Stimulated activated CD4-positive, alpha-beta T cell treated with anti-CD3 and anti-CD28 coated beads, Interleukin-1b, Interleukin-23, amount 100 ng/mL, for 24 hours (primary cell): ENCODE results near the gene ANLN.
A peak's percentile ranks its signal among the peaks of the same experiment; 100 is the strongest.
"Not testable (repeated sequence)": the region's sequence is repeated elsewhere in the genome, so short reads cannot be mapped to it uniquely, and the experiment has no call there.

ENCODE experiments used
- DNase-seq, 4 experiments: peaks; one replicate each; pipeline ENCODE4 v3.0.0-alpha.2; 2020; ENCODE audit warnings: low read depth in 4 of 4, low spot score in 1 of 4

Gene ANLN

DNA sequence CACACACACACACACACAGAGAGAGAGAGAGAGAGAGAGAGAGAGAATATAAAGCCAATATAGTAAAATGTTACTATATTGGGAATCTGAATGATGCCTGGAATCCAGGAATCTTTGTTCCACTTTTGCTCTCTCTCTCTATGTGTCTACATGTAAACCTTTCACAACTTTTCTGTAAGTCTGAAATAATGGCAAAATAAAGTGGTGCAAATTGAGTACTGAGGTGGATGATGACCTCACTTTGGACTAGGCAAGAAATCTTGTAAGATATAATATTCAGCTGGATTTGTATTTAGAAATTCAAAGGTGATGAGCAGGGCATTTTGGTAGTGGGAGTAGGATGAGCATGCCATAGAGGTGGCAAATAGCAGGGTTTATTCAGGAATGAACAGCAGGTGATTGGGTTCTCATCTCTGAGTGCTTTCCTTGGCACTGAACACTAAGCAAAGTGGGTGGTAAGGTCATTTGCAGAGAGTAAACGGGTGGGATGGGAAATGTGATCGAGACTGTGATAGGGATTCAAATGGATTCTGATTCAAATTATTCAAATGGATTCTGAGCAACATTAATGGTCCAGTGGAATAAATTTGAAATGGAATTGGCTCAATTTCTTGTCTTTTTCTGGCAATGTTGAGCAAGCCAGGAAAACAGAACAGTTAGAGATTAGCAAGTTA lies 9.7 kb upstream of the ANLN start:
- DNase-seq = no peak

DNA sequence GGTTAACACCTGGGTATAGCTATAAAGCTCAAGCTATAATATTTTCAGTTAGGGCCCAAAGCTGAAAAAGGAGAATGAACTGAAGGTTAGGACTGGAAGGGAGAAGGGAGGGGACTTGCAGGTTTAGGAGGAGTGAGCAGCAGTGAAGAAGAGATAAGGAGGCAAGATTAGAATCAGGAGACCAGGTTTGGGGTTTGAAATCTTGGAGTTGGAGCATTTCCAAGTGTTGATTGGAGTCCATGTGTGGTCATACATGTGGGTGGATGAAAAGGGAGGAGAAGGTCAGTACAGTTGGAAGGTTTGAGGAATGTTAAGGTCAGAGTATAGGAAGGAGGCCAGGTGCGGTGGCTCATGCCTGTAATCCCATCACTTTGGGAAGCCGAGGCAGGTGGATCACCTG lies 8.6 kb upstream of the ANLN start:
- DNase-seq = no peak

DNA sequence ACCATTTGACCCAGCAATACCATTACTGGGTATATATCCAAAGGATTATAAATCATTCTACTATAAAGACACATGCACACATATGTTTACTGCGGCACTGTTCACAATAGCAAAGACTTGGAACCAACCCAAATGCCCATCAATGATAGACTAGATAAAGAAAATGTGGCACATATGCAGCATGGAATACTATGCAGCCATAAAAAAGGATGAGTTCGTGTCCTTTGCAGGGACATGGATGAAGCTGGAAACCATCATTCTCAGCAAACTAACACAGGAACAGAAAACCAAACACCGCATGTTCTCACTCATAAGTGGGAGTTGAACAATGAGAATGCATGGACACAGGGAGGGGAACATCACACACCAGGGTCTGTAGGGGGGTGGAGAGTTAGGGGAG lies 6.4 kb upstream of the ANLN start:
- not testable (repeated sequence) for DNase-seq

DNA sequence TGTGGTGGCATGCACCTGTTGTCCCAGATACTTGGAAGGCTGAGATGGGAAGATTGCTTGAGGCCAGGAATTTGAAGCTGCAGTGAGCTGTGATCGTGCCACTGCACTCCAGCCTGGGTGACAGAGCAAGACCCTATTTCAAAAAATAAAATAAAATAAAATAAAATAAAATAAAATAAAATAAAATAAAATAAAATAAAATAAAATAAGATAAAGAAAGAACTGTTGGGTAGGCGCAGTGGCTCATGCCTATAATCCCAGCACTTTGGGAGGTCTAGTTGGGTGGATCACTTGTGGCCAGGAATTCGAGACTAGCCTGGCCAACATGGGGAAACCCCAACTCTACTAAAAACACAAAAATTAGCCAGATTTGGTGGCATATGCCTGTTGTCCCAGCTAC lies 4.0 kb upstream of the ANLN start:
- DNase-seq = not testable (repeated sequence)

DNA sequence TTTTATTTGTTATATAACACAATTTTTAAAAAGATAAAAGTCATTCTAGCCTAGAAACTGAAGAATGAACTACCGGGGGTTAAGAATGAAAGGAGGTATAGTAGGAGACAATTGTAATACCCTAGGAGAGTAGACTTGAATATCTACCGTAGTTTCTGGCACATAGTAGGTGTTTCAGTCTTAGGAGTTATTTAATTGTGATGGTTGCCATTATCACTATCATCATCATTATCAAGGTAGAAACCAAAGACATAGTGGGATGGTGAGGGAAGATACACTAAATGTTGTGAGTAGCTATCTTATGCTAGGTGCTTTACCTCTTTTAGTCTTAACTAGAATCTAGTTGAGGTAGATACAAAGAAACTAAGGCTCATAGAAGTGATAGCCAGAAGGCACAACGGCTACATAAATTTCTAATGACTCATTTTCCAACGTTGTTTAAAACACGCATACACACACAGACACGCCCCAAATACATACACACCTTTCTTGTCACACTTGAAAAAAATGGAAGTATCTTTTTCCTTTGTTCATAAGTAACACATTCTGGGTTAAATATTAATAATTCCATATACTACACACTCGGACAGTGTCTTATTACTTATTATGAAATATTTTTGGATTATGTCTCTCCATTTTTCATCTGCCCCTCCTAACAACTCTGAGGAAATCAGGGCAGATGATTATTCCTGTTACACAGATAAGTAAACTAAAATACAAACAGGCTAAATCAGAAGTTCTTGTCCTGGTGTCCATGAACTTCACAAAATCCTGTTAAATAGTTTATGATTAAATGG lies 2.0 kb upstream of the ANLN start:
- DNase-seq = no peak

DNA sequence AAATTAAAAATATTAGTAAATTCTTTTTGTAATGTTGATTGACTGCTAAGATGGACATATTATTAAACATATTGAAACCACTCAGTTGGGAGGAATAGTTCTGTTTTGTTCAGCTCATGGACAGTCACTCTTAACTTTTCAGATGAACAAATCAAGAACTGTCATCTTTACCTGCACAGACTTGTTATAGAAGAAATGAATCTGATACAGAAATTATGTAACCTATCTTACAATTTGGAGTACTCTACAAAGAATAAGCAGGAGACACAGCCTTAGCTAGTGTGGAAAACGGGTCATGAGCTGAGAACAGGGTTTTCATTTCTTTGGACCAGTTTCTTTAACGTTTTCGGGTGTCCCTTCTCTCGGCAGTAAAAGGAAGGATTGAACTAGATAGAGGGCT lies 1.2 kb upstream of the ANLN start:
- no peak for DNase-seq

DNA sequence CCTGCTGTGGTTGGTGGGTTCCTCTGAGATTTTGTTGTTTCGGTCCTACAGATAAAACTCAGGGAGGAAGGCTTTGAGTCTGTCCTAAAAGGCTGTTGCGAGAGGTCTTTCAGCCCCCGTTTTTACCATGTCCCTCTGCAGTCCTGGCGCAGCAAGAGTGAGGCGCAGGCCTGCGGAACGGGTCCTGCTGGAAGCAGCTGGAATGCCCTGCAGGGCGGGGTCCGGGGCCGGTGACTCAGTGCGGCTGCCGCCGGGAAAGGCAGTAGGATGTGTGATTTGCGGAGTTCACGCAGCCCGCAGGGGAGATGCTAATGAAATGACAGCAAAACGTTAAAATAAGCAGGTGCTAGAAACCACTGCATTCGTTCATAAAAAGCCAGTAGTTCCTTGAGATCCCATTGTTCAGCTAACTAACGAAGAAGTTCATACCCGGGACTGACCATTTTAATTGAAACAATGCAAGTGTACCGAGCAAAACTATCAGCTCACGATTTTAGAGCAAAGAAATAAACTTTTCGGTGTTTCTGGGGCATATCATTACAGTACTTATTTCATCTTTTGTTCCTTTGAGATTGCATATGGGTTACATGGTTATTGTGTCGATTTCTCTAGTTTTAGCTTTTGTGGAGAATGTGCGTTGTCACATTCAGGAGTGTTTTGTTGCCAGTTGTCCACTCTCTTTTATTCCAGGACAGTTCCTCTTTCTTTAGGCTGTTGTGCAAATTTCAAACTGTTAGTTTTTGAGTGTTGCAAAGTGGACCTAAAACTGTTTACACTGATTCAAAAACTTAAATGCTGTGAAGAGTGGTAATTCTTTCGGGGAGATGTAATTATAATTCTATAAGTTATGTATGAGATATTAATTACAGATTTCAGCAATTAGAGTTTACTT lies 783 bp downstream of the ANLN start:
- peak in 3 of 4 experiments; percentile 15 to 63 (median 41) for DNase-seq

DNA sequence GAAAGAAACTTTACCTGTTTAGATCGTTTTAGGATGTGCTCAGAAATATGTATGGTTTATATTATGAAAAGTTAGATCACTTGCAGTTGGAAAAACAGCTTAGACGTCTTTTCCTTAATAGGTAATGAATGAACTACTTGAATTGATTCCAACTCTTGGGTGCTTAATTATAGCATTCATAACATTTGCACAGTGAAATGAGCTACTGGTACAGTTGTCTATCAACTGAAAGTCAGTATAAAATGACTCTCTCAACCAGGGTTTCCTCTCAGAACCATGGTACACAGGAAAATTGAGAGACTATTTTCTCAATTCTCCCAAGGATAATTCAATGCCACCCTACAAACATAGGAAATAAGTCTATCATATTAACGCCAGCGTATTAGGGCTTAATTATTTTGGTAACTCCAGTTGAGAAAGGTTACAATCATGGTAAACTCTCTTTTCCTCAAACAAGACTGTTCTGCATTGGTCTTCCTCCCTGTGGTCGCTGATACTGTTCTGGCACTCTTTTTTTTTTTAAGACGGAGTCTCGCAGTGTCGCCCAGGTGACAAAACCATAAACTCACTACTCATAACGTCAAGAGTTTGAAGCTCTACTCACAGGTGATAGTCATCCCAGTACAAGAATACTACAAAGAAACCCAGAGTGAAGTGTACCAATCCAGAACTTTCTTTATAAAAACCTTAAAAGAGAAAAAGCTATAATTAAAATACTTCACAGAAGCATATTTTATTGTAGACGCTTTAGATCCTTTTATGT lies 2.0 kb downstream of the ANLN start:
- DNase-seq = no peak

DNA sequence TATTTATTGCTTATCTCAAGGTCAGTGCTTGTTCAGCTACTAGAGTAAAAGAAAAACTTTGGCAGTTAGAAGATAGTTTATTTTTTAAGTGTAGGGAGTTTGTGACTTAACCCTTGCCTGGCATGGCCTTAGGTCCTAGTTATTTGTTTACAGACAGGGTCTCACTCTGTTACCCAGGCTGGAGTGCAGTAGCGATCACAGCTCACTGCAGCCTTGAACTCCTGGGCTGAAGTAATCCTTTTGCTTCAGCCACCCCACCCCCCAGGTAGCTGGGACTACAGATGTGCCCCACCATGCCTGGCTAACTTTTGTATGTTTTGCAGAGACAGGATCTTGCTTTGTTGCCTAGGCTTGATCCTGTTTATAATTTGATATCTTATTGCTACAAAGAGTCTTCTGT lies 4.2 kb downstream of the ANLN start:
- no peak for DNase-seq

DNA sequence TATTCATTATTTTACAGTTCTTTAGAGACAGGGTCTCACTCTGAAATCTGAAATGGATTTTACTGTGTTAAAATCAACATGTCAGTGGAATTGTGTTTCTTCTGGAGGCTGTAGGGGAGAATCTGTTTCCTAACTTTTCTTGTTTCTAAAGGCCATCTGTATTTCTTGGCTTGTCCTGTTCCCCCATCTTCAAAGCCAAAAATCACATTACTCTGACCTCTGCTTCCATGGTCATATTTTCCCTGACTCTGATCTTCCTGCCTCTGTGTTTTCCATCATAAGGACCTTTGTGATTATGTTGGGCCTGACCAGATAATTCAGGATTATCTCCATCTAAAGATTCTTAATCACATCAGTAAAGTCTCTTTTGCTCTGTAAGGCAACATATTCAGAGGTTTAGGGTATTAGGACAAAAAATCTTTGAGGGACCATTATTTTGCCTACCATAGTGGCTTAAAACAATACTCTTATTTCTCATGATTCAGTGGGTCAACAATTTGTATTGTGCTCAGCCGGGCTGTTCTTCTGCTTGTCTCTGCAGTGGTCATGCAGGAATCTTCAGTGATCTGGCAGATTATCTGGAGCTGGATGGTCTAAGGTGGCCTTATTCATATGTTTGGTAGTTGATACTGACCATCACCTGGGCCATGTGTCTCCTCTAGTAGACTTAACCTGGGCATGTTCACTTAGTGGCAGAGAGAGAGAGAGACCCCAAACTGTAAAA lies 5.7 kb downstream of the ANLN start:
- no peak for DNase-seq

DNA sequence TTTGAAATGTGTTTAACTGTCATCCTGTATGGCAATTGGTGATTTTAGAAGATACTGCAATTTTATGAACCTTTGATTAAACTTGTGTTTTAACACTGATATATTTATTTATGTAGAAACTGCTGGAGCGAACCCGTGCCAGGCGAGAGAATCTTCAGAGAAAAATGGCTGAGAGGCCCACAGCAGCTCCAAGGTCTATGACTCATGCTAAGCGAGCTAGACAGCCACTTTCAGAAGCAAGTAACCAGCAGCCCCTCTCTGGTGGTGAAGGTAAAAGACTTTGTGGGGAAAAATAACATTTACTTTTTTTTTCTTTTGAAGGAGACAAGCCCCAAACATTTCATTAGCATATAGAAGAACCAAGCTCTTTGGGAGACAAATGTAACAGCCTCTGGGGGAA lies 6.5 kb downstream of the ANLN start:
- no peak for DNase-seq

DNA sequence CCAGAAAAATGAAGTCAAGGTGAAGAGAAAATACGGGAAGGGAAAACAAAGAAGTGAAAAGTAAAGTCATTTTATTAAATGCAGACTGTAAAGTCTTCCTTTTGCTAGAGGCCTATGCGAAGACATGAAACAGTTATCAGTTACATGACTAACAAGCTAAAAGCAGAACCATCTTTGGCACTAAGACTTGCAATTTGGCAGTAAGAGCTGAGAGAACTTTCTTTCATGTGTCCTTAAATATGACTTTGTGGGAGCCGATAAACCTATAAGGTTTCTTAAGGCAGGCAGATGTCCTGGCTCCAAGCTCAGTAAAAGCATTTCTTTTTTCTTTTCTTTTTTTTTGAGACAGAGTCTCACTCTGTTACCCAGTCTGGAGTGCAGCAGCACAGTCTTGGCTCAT lies 10.4 kb downstream of the ANLN start:
- DNase-seq = no peak

DNA sequence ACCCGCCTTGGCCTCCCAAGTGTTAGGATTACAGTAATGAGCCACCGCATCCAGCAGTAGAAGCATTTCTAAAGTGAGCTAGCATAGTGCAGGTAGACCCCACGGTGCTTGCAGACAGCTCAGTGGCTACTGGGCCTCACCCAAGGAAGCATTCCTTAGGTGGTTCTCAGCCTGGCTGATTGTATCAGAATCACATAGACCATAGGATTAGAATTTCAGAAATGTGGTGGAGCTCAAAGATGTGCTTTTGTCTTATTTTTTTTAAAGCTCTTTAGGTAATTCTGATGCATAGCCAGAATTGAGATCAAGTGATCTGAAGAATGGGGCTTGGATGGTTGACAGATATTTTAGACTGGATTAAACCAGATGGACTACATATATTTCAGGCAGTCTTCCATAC lies 10.9 kb downstream of the ANLN start:
- no peak for DNase-seq

DNA sequence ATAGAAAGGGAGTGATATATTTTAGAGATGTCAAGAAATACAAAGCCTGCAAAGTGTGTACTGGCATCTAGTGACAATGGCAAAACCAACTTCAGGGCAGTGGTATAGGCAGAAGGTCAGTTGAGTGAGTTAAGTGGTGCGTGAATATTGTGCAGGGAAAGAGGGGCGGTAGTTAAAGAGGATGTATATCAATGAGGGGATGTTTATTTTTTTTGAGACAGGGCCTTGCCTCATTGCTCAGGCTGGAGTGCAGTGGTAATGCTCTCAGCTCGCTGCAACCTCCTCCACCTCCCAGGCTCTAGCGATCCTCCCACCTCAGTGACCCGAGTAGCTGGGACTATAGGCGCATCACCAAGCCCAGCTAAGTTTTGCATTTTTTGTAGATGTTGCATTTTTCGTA lies 13.8 kb downstream of the ANLN start:
- no peak for DNase-seq

DNA sequence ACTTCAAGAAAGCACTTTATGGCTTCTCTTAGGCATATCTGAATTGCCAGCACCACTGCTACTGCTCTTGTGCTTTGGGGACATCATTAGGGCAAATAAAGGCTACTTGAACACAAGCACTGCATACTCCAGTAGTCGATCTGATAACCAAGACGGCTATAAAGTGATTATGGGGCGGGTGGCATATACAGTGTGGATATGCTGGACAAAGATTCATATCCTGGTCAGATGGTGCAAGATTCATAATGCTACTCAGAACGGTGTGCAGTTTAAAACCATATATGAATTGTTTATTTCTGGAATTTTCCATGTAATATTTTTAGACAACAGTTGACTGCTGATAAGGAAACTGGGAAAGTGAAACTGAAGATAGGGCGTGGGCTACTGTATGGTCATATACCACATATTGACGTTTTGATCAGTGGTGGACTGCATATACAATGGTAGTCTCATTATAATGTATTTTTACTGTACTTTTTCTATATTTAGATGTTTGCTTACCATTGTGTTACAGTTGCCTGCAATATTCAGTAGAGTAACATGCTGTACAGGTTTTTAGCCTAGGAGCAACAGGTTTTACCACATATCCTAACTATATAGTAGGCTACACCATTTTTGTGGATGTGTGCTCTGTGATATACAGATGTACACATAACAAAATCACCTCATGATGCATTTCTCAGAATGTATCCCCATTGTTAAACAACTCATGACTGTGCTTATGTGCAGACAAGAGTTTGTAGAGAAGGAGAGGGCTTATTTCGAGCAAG lies 15.2 kb downstream of the ANLN start:
- DNase-seq = no peak

DNA sequence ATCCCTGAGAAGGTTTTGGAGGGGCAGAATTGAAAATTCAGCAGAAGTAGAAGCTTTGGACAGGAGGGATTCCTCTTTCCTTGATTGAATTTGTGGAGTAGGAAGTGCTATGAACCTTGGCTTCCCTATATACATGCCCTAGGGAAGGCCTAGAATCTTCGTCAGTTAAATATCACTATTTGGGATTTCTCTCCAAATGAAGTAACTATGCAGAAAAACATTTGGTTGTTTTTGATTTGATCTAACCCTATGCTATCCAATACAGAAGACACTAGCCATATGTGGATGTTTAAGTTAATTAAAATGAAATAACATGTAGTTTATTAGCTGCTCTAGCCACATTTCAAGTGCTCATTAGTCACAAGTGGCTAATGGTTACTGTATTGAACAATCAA lies 15.7 kb downstream of the ANLN start:
- no peak for DNase-seq

DNA sequence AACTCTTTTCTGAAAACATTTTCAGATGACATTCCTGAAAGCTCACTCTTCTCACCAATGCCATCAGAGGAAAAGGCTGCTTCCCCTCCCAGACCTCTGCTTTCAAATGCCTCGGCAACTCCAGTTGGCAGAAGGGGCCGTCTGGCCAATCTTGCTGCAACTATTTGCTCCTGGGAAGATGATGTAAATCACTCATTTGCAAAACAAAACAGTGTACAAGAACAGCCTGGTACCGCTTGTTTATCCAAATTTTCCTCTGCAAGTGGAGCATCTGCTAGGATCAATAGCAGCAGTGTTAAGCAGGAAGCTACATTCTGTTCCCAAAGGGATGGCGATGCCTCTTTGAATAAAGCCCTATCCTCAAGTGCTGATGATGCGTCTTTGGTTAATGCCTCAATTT lies 16.5 kb downstream of the ANLN start:
- no peak for DNase-seq

DNA sequence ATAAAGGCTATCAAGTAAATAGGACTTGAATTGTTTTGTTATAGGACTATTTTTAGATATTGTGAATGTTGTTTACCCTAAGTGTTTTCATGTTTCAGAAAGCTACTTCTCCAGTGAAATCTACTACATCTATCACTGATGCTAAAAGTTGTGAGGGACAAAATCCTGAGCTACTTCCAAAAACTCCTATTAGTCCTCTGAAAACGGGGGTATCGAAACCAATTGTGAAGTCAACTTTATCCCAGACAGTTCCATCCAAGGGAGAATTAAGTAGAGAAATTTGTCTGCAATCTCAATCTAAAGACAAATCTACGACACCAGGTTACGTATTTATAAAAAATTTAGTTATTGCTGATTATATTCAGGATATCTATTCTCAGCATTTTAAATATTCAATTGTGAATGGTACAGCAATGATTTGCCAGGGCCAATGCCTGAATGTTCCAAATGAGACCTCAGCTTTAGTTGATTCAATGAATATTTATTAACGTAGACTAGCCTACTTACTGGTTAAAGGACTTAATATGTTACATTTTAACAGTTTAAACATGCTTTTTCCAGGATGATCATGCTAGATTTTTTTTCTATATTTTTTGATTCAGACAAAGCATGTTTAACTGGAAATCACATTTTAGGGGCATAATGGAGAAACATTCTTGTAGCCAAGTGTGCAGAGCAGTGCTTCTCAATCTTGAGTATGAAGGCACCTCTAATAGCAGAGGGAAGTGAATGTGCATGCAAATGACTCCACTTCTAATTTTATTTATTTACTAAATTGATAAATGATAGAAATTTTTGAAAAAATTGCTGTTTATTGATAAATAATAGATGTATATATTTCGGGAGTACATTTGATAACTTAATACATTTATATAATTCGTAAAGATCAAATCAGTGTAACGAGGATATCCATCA lies 18.2 kb downstream of the ANLN start:
- DNase-seq = no peak

DNA sequence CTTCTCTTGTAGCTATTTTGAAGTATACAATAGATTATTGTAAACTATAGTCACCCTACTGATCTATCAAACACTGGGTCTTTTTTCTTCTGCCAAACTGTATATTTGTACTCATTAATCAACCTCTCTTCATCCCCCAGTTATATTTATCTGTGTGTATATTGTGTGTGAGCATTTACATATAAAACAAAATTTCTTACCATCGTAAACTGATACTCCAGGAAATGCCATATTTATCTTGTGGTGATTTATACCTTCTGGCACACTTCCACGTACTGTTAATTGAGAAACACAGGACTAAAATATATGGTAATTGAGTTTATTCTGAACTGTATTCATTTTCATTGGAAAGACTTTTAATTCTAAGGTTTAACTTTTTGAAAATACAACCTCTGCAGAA lies 18.9 kb downstream of the ANLN start:
- no peak for DNase-seq
